ENCODE measurements around the gene ZNF45. TPM values are rescaled to one million over a fixed set of nuclear protein-coding genes. Genes with fewer than 3 reads are reported as not detected.

ZNF45 gene
- polyA plus RNA-seq (14.9 and 17.5 TPM in 2 replicates), polyA minus RNA-seq (25.4 and 28.7 TPM in 2 replicates)

- peak within 1 kb of the TSS; percentile 65 for H3K9ac ChIP-seq (ENCODE audit: low read length)
- no peaks in the 10 kb centered on the region for H4K20me1 ChIP-seq (ENCODE audit: insufficient read depth)
- H3K79me2 ChIP-seq (replicated peaks; ENCODE audit: insufficient read depth, low read length), result peaks cover 11% of the 10 kb centered on the region
- H3K36me3 ChIP-seq (ENCODE audit: insufficient read depth, low read length), result no peaks in the 10 kb centered on the region
- H3K9me3 ChIP-seq (ENCODE audit: low read length), result no peaks in the 10 kb centered on the region
- peak within 1 kb of the TSS; percentile 88 for H3K4me2 ChIP-seq (ENCODE audit: low read length)
- no peaks in the 10 kb centered on the region for H3K27me3 ChIP-seq (ENCODE audit: insufficient read depth, low read depth, low read length)
- TF ChIP-seq POLR2AphosphoS5 (IDR thresholded peaks at IDR 0.05) (peak; percentile 60), MXI1 (conservative IDR thresholded peaks at IDR 0.05; ENCODE audit: poor library complexity, severe bottlenecking) (peak; percentile 74), EZH2 (IDR thresholded peaks at IDR 0.05; ENCODE audit: borderline replicate concordance, insufficient read depth, low read length, poor library complexity, severe bottlenecking) (no peak), TAF1 (IDR thresholded peaks at IDR 0.05; ENCODE audit: low read depth) (no peak), CTCF (IDR thresholded peaks at IDR 0.05; ENCODE audit: poor library complexity, severe bottlenecking) (no peak), RAD21 (conservative IDR thresholded peaks at IDR 0.05) (peak; percentile 30), EP300 (conservative IDR thresholded peaks at IDR 0.05; ENCODE audit: poor library complexity, severe bottlenecking) (peak; percentile 24), SMC3 (conservative IDR thresholded peaks at IDR 0.05; ENCODE audit: poor library complexity) (peak; percentile 18)
- TF ChIP-seq, protein P1, sequence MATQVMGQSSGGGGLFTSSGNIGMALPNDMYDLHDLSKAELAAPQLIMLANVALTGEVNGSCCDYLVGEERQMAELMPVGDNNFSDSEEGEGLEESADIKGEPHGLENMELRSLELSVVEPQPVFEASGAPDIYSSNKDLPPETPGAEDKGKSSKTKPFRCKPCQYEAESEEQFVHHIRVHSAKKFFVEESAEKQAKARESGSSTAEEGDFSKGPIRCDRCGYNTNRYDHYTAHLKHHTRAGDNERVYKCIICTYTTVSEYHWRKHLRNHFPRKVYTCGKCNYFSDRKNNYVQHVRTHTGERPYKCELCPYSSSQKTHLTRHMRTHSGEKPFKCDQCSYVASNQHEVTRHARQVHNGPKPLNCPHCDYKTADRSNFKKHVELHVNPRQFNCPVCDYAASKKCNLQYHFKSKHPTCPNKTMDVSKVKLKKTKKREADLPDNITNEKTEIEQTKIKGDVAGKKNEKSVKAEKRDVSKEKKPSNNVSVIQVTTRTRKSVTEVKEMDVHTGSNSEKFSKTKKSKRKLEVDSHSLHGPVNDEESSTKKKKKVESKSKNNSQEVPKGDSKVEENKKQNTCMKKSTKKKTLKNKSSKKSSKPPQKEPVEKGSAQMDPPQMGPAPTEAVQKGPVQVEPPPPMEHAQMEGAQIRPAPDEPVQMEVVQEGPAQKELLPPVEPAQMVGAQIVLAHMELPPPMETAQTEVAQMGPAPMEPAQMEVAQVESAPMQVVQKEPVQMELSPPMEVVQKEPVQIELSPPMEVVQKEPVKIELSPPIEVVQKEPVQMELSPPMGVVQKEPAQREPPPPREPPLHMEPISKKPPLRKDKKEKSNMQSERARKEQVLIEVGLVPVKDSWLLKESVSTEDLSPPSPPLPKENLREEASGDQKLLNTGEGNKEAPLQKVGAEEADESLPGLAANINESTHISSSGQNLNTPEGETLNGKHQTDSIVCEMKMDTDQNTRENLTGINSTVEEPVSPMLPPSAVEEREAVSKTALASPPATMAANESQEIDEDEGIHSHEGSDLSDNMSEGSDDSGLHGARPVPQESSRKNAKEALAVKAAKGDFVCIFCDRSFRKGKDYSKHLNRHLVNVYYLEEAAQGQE (IDR thresholded peaks at IDR 0.05; ENCODE audit: borderline replicate concordance), result no peak
- peak within 1 kb of the TSS; percentile 72 for H3K4me3 ChIP-seq (ENCODE audit: low read length)
- peak within 1 kb of the TSS; percentile 85 for H2AFZ ChIP-seq (ENCODE audit: low read depth, low read length)
- H3K9me2 ChIP-seq (ENCODE audit: insufficient read depth, low read length), result no peaks in the 10 kb centered on the region
- H3F3A ChIP-seq (ENCODE audit: insufficient read depth, low read length, poor library complexity, severe bottlenecking), result no peaks in the 10 kb centered on the region
- peak within 1 kb of the TSS; percentile 54 for H3K27ac ChIP-seq (ENCODE audit: low read length)
Measured at GRCh38 chr19:43934985-43935708, at the start of gene ZNF45. TSS of gene ZNF45 (minus strand) at chr19:43935282. CDS start at chr19:43922185, 13,097 bp downstream.

- Histone ChIP-seq H3K79me2 (replicated peaks; ENCODE audit: insufficient read depth, low read length) (peaks cover 12% of the 10 kb centered on the region), H4K20me1 (ENCODE audit: insufficient read depth) (no peaks in the 10 kb centered on the region), H3K27ac (ENCODE audit: low read length) (no peak overlapping the region), H3K27me3 (ENCODE audit: insufficient read depth, low read depth, low read length) (no peaks in the 10 kb centered on the region), H3K4me3 (ENCODE audit: low read length) (peak overlapping the region; percentile 75), H3K9me2 (ENCODE audit: insufficient read depth, low read length) (no peaks in the 10 kb centered on the region), H3K4me2 (ENCODE audit: low read length) (peak overlapping the region; percentile 87), H3K9ac (ENCODE audit: low read length) (peak overlapping the region; percentile 53), H3F3A (ENCODE audit: insufficient read depth, low read length, poor library complexity, severe bottlenecking) (no peaks in the 10 kb centered on the region), H2AFZ (ENCODE audit: low read depth, low read length) (peak overlapping the region; percentile 58), H3K9me3 (ENCODE audit: low read length) (peaks cover 3% of the 10 kb centered on the region), H3K36me3 (ENCODE audit: insufficient read depth, low read length) (no peaks in the 10 kb centered on the region)
- TF ChIP-seq, protein P1 (IDR thresholded peaks at IDR 0.05; ENCODE audit: borderline replicate concordance), result no peak
- TF ChIP-seq POLR2AphosphoS5 (IDR thresholded peaks at IDR 0.05) (no peak), RAD21 (conservative IDR thresholded peaks at IDR 0.05) (no peak), EZH2 (IDR thresholded peaks at IDR 0.05; ENCODE audit: borderline replicate concordance, insufficient read depth, low read length, poor library complexity, severe bottlenecking) (no peak), EP300 (conservative IDR thresholded peaks at IDR 0.05; ENCODE audit: poor library complexity, severe bottlenecking) (no peak), CTCF (IDR thresholded peaks at IDR 0.05; ENCODE audit: poor library complexity, severe bottlenecking) (no peak), SMC3 (conservative IDR thresholded peaks at IDR 0.05; ENCODE audit: poor library complexity) (no peak), TAF1 (IDR thresholded peaks at IDR 0.05; ENCODE audit: low read depth) (no peak), MXI1 (conservative IDR thresholded peaks at IDR 0.05; ENCODE audit: poor library complexity, severe bottlenecking) (no peak)
Measured at GRCh38 chr19:43984687-43985000, 49.6 kb upstream of the ZNF45 start.

Data from neural cell (in vitro differentiated cells).